ENCODE results near the gene SIAH2. TPM values are rescaled to one million over a fixed set of nuclear protein-coding genes. Genes with fewer than 3 reads are reported as not detected.

Gene SIAH2
- total and polyA plus RNA-seq, 2 of the 8 experiments (the other 6 are each of a cell fraction or from before 2014, with no cell fraction given): 23.9 to 34.2 TPM

DNA sequence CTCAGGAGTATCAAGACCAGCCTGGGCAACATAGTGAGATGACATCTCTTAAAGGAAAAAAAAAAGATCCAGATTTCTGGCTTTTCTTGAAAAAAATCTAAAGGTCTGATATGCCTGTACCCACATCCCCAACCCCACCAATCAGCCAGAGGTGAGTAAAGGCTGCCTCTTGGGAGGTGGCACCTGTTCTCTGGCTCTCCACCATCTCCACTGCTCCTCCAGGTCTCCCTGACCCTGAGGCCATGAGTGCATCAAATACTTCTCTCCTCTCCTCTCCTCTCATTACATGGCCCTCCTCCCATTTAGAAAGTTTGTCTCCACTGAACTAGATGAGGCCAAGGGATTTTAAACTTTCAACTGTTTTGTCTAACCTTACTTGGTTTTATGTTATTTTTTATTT lies 5.2 kb downstream of the SIAH2 start:
- Histone ChIP-seq H3K9me3 (ENCODE audit: insufficient read depth in 2 of 2, low read depth in 1 of 2, low read length in 1 of 2) (no peaks in the 10 kb centered on the region), H3K56ac (replicated peaks; ENCODE audit: insufficient read length, low read depth, low read length) (no peak overlapping the region), H3K27ac (ENCODE audit: low read depth, low read length) (no peak overlapping the region), H3K4me3 (ENCODE audit: extremely low read depth in 1 of 4, insufficient read depth in 2 of 4, low read depth in 3 of 4, low read length in 4 of 4) (no peak overlapping the region), H3K4ac (replicated peaks; ENCODE audit: insufficient read length, low read depth, low read length) (no peak overlapping the region), H4K91ac (replicated peaks; ENCODE audit: insufficient read length, low read length) (no peak overlapping the region), H2BK5ac (ENCODE audit: low read depth, low read length) (no peak overlapping the region), H3K36me3 (ENCODE audit: control insufficient read depth in 2 of 4, insufficient read depth in 4 of 4, low read length in 3 of 4) (no peaks in the 10 kb centered on the region), H2BK20ac (ENCODE audit: low read length) (no peak overlapping the region), H3K23me2 (ENCODE audit: low read depth, low read length) (peaks cover 2% of the 10 kb centered on the region; the same call in 1 of the 2 replicates), H3K4me2 (ENCODE audit: insufficient read depth in 1 of 2, low read depth in 2 of 2, low read length in 2 of 2) (no peak overlapping the region), H3K79me1 (ENCODE audit: low read depth, low read length) (peaks cover 2% of the 10 kb centered on the region; the same call in 1 of the 2 replicates), H2BK120ac (replicated peaks; ENCODE audit: low read depth, low read length) (no peak overlapping the region), H3K18ac (ENCODE audit: extremely low read depth, low read length) (no peak overlapping the region), H3K23ac (ENCODE audit: insufficient read length) (no peak overlapping the region), H2BK15ac (ENCODE audit: low read length) (no peak overlapping the region), H2AFZ (ENCODE audit: low read length) (no peak overlapping the region), H3K27me3 (replicated peaks in 1 of 4; ENCODE audit: control insufficient read depth in 3 of 4, extremely low read depth in 1 of 4, insufficient read depth in 3 of 4, low read length in 3 of 4) (peaks cover 0 to 7% (median under 1%) of the 10 kb centered on the region in 4 experiments; a peak in 3 of 7 replicates), H4K5ac (ENCODE audit: insufficient read length, low read depth, low read length) (no peak overlapping the region), H2AK5ac (ENCODE audit: low read depth, low read length) (no peak overlapping the region), H3K9ac (replicated peaks in 1 of 4; ENCODE audit: extremely low read depth in 1 of 4, low read depth in 3 of 4, low read length in 3 of 4) (no peak overlapping the region), H2BK12ac (ENCODE audit: low read depth, low read length) (no peak overlapping the region), H3K79me2 (ENCODE audit: control insufficient read depth in 1 of 2, insufficient read depth in 2 of 2, low read length in 2 of 2) (peaks cover 0 to 19% of the 10 kb centered on the region in 2 experiments; a peak in 2 of 4 replicates), H4K8ac (ENCODE audit: extremely low read depth, insufficient read depth, low read length) (no peak overlapping the region), H3K4me1 (replicated peaks in 1 of 4; ENCODE audit: control insufficient read depth in 3 of 4, insufficient read depth in 4 of 4, low read length in 3 of 4) (peaks cover 0 to 5% (median 5%) of the 10 kb centered on the region in 4 experiments; a peak in 4 of 7 replicates), H4K20me1 (replicated peaks in 1 of 2; ENCODE audit: control insufficient read depth in 1 of 2, insufficient read depth in 2 of 2, low read length in 2 of 2) (no peaks in the 10 kb centered on the region), H3K14ac (ENCODE audit: insufficient read length) (no peak overlapping the region)
- FAIRE-seq (no peak), DNase-seq (ENCODE audit: low read depth in 1 of 2, low spot score in 2 of 2) (no peak)
- CTCF ChIA-PET (ENCODE audit: partially characterized antibody): interaction anchor here (1.2 kb wide), 1 partner anchor 22 kb away, joined by 3 read pairs; no protein-coding TSS in a partner anchor
- POLR2A ChIA-PET (ENCODE audit: partially characterized antibody): interaction anchor here (0.6 kb wide), 1 partner anchor 427 kb away, joined by 5 read pairs; no protein-coding TSS in a partner anchor
- TF ChIP-seq FOSL1 (IDR thresholded peaks at IDR 0.05; ENCODE audit: insufficient read depth, low read depth, low read length): no peak
